Adipocyte (in vitro differentiated cells): ENCODE measurements around the gene ZFAND2A.
"Not testable (repeated sequence)": the region's sequence is repeated elsewhere in the genome, so short reads cannot be mapped to it uniquely, and the experiment has no call there.

Experiments
- DNase-seq: peaks from one replicate; pipeline ENCODE4 v3.0.0-alpha.2; 2015; ENCODE audit warnings: low read depth
- H3K27me3 ChIP-seq: replicated peaks from 2 replicates; pipeline ENCODE4 v1.7.0; 2013; ENCODE audit warnings: mild to moderate bottlenecking, low read length, moderate library complexity; ENCODE audit not compliant: control insufficient read depth, insufficient read depth
- H3K36me3 ChIP-seq: 2 replicates; pipeline ENCODE4 v1.7.0; 2013; ENCODE audit warnings: low read length, mild to moderate bottlenecking, moderate library complexity; ENCODE audit not compliant: control insufficient read depth, insufficient read depth, severe bottlenecking
- H3K4me1 ChIP-seq: 2 replicates; pipeline ENCODE4 v1.7.0; 2013; ENCODE audit warnings: mild to moderate bottlenecking, low read length, moderate library complexity; ENCODE audit not compliant: control insufficient read depth, insufficient read depth
- H3K4me3 ChIP-seq: 2 replicates; pipeline ENCODE4 v1.7.0; 2013; ENCODE audit warnings: mild to moderate bottlenecking, low read length, moderate library complexity
- H3K9ac ChIP-seq: 2 replicates; pipeline ENCODE4 v1.7.0; 2013; ENCODE audit warnings: mild to moderate bottlenecking, low read length, moderate library complexity
- H3K9me3 ChIP-seq: 2 replicates; pipeline ENCODE4 v1.7.0; 2013; ENCODE audit warnings: mild to moderate bottlenecking, low read length, moderate library complexity; ENCODE audit not compliant: control insufficient read depth

Gene ZFAND2A

GRCh38 chr7:1147873-1148272 is 12.1 kb downstream of the ZFAND2A start:
- H3K4me3 ChIP-seq, DNase-seq, H3K9me3 ChIP-seq, H3K4me1 ChIP-seq, H3K9ac ChIP-seq, H3K27me3 ChIP-seq: not testable (repeated sequence)
- H3K36me3 ChIP-seq, result peaks cover 27% of the 10 kb centered on the region

GRCh38 chr7:1144269-1144771 is 15.7 kb downstream of the ZFAND2A start:
- Histone ChIP-seq H3K9ac (no peak overlapping the region), H3K4me1 (peaks cover 7% of the 10 kb centered on the region), H3K36me3 (peaks cover 1% of the 10 kb centered on the region), H3K4me3 (no peak overlapping the region), H3K9me3 (no peaks in the 10 kb centered on the region), H3K27me3 (no peaks in the 10 kb centered on the region)
- DNase-seq, result no peak

- DNase-seq, H3K4me3 ChIP-seq, H3K27me3 ChIP-seq, H3K9ac ChIP-seq, H3K9me3 ChIP-seq, H3K36me3 ChIP-seq, H3K4me1 ChIP-seq: not testable (repeated sequence)
Measured at GRCh38 chr7:1143031-1143430, 17.0 kb downstream of the ZFAND2A start.

- no peaks in the 10 kb centered on the region for H3K36me3 ChIP-seq
- no peak overlapping the region for H3K9ac ChIP-seq
- H3K4me1 ChIP-seq, result peaks cover 13% of the 10 kb centered on the region
- H3K4me3 ChIP-seq, result no peak overlapping the region
- peak; percentile 38 for DNase-seq
- no peaks in the 10 kb centered on the region for H3K9me3 ChIP-seq
- no peaks in the 10 kb centered on the region for H3K27me3 ChIP-seq
Measured at GRCh38 chr7:1142051-1142635, 17.9 kb downstream of the ZFAND2A start.

GRCh38 chr7:1141651-1142050 is 18.3 kb downstream of the ZFAND2A start:
- DNase-seq, result no peak
- Histone ChIP-seq H3K4me1 (peaks cover 18% of the 10 kb centered on the region), H3K9me3 (no peaks in the 10 kb centered on the region)

GRCh38 chr7:1140476-1141104 is 19.4 kb downstream of the ZFAND2A start:
- Histone ChIP-seq H3K27me3 (no peaks in the 10 kb centered on the region), H3K4me3 (no peak overlapping the region), H3K4me1 (peaks cover 19% of the 10 kb centered on the region), H3K9me3 (no peaks in the 10 kb centered on the region), H3K36me3 (no peaks in the 10 kb centered on the region), H3K9ac (no peak overlapping the region)
- no peak for DNase-seq

More at GRCh38 chr7:1141651-1142050, 18.3 kb downstream of the ZFAND2A start:
- Histone ChIP-seq H3K4me3 (no peak overlapping the region), H3K9ac (no peak overlapping the region), H3K36me3 (no peaks in the 10 kb centered on the region), H3K27me3 (no peaks in the 10 kb centered on the region)

GRCh38 chr7:1137517-1138167 is 22.4 kb downstream of the ZFAND2A start:
- Histone ChIP-seq H3K9ac (peak overlapping the region; percentile 86), H3K36me3 (no peaks in the 10 kb centered on the region), H3K9me3 (no peaks in the 10 kb centered on the region), H3K27me3 (no peaks in the 10 kb centered on the region), H3K4me3 (peak overlapping the region; percentile 97), H3K4me1 (peaks cover 19% of the 10 kb centered on the region)
- DNase-seq, result no peak

GRCh38 chr7:1136841-1137516 is 23.0 kb downstream of the ZFAND2A start:
- no peak for DNase-seq
- Histone ChIP-seq H3K4me1 (peaks cover 13% of the 10 kb centered on the region), H3K9ac (peak overlapping the region; percentile 86), H3K4me3 (peak overlapping the region; percentile 97), H3K27me3 (no peaks in the 10 kb centered on the region), H3K9me3 (no peaks in the 10 kb centered on the region), H3K36me3 (no peaks in the 10 kb centered on the region)

GRCh38 chr7:1134951-1135350 is 25.0 kb downstream of the ZFAND2A start:
- no peak for DNase-seq
- Histone ChIP-seq H3K4me1 (peaks cover 12% of the 10 kb centered on the region), H3K27me3 (no peaks in the 10 kb centered on the region), H3K9ac (no peak overlapping the region), H3K4me3 (no peak overlapping the region), H3K36me3 (no peaks in the 10 kb centered on the region), H3K9me3 (no peaks in the 10 kb centered on the region)

- H3K9me3 ChIP-seq, result no peaks in the 10 kb centered on the region
- H3K4me3 ChIP-seq, result no peak overlapping the region
- H3K4me1 ChIP-seq, result peaks cover under 1% of the 10 kb centered on the region
- no peak overlapping the region for H3K9ac ChIP-seq
- DNase-seq, result no peak
- peaks cover 3% of the 10 kb centered on the region for H3K36me3 ChIP-seq
- no peaks in the 10 kb centered on the region for H3K27me3 ChIP-seq
Measured at GRCh38 chr7:1131471-1132265, 28.3 kb downstream of the ZFAND2A start.
